Mesothelial cell of epicardium (in vitro differentiated cells): ENCODE results near the gene FOXL3. TPM values are rescaled to one million over a fixed set of nuclear protein-coding genes. Genes with fewer than 3 reads are reported as not detected.

ENCODE experiments used
- DNase-seq, 2 experiments: peaks; one replicate each; pipeline ENCODE4 v3.0.0; 2021; ENCODE audit warnings: low spot score in 2 of 2; ENCODE audit not compliant: unreplicated experiment in 2 of 2
- H3K27ac Mint-ChIP-seq: 2 replicates; pipeline ENCODE4 v1.8.0; 2021; ENCODE audit warnings: mixed read lengths
- H3K27me3 Mint-ChIP-seq: 2 replicates; pipeline ENCODE4 v1.8.0; 2021; ENCODE audit warnings: low read depth, mixed read lengths
- H3K36me3 Mint-ChIP-seq: 2 replicates; pipeline ENCODE4 v1.8.0; 2021; ENCODE audit warnings: mixed read lengths
- H3K4me1 Mint-ChIP-seq: 2 replicates; pipeline ENCODE4 v1.8.0; 2021; ENCODE audit warnings: mixed read lengths
- H3K4me3 Mint-ChIP-seq: 2 replicates; pipeline ENCODE4 v1.8.0; 2021; ENCODE audit warnings: mild to moderate bottlenecking, moderate library complexity, mixed read lengths
- H3K9me3 Mint-ChIP-seq: 2 replicates; pipeline ENCODE4 v1.8.0; 2021; ENCODE audit warnings: mixed read lengths
- total RNA-seq: library from RNA; stranded (reverse); gene quantifications from 3 replicates; pipeline ENCODE4 v1.2.1, GENCODE V29; 2021
- TF ChIP-seq, protein P1 (sequence below): fragments of 200-600 bp; sonication (generic); IDR thresholded peaks from one replicate; pipeline ENCODE4 v1.5.0; 2021; ENCODE audit warnings: antibody characterized with exemption; ENCODE audit not compliant: unreplicated experiment

Gene FOXL3
- total RNA-seq, 1 donor from 2014 or later: not detected

- peaks cover 41% of the 10 kb centered on the region for H3K27me3 Mint-ChIP-seq
- no peaks in the 10 kb centered on the region for H3K36me3 Mint-ChIP-seq
- H3K9me3 Mint-ChIP-seq: no peaks in the 10 kb centered on the region
- H3K4me3 Mint-ChIP-seq: no peak overlapping the region
- H3K4me1 Mint-ChIP-seq: peaks cover 22% of the 10 kb centered on the region
- no peak for DNase-seq
- no peak overlapping the region for H3K27ac Mint-ChIP-seq
- TF ChIP-seq, protein P1, sequence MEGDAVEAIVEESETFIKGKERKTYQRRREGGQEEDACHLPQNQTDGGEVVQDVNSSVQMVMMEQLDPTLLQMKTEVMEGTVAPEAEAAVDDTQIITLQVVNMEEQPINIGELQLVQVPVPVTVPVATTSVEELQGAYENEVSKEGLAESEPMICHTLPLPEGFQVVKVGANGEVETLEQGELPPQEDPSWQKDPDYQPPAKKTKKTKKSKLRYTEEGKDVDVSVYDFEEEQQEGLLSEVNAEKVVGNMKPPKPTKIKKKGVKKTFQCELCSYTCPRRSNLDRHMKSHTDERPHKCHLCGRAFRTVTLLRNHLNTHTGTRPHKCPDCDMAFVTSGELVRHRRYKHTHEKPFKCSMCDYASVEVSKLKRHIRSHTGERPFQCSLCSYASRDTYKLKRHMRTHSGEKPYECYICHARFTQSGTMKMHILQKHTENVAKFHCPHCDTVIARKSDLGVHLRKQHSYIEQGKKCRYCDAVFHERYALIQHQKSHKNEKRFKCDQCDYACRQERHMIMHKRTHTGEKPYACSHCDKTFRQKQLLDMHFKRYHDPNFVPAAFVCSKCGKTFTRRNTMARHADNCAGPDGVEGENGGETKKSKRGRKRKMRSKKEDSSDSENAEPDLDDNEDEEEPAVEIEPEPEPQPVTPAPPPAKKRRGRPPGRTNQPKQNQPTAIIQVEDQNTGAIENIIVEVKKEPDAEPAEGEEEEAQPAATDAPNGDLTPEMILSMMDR: no peak
Observed at GRCh38 chr7:323410-323809, 33.4 kb downstream of the FOXL3 start.

GRCh38 chr7:324011-324410 lies 34.0 kb downstream of the FOXL3 start:
- H3K27ac Mint-ChIP-seq: no peak overlapping the region
- peaks cover 38% of the 10 kb centered on the region for H3K27me3 Mint-ChIP-seq
- DNase-seq: no peak
- no peaks in the 10 kb centered on the region for H3K36me3 Mint-ChIP-seq
- TF ChIP-seq, protein P1: no peak
- no peak overlapping the region for H3K4me3 Mint-ChIP-seq
- H3K9me3 Mint-ChIP-seq: no peaks in the 10 kb centered on the region
- H3K4me1 Mint-ChIP-seq: peaks cover 22% of the 10 kb centered on the region

DNA sequence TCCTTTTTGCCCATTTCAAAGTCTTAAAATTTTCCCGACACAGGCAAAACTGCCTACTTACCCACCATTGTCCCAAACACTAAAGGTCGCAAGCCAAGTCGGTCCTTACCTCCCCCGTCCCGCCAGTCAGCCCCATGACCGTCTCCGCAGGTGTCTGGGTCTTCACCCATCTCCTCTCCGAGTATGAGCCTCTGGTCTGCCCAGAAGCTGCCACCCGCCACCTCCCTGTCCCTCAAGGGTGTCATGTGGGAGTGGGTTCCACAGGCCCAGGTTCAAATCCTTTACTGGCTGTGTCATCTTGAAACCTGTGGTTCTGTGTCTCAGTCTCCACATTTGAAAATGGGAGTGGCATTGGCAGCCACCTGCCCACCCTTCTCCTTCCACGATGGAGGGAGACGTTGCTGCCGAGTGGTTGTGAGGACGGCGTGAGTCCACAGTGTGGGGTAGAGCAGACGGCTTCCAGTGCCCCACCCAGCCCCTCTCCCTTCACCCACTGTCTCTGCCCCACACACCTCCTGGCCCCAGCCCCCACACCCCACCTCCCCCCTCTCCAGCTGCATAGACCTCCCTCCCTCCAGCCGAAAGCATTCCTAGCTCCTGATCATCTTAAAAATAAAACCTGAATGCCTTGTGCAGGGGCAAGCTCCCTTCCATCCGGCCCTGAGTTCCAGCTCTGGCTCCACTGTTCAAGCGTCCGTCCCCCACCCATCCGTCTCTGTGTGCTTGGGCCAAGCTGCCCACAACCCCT lies 35.3 kb downstream of the FOXL3 start:
- Mint-ChIP-seq H3K4me3 (no peak overlapping the region), H3K4me1 (peaks cover 25% of the 10 kb centered on the region), H3K36me3 (no peaks in the 10 kb centered on the region), H3K9me3 (no peaks in the 10 kb centered on the region), H3K27me3 (peaks cover 28% of the 10 kb centered on the region), H3K27ac (no peak overlapping the region)
- TF ChIP-seq, protein P1: no peak
- DNase-seq: no peak

DNA sequence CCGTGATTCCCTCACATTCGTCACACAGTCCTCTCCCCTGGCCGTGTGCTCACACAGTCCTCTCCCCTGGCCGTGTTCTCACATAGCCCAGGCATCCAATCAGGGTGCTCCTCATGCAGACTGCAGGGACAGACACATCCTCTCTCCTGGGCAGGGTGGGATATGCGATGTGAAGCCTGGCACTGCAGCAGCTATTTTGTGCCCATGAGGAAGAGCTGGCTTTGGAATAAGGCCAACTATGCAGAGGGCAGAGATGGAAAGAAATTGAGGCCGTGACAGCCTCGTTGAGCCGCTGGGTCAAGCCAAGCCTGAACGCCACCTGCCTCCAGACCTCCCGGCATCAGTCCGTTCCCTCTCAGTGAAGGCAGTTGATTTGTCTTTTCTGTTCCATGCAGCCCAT lies 35.8 kb downstream of the FOXL3 start:
- TF ChIP-seq, protein P1: no peak
- H3K27me3 Mint-ChIP-seq: peaks cover 26% of the 10 kb centered on the region
- DNase-seq: no peak
- no peak overlapping the region for H3K4me3 Mint-ChIP-seq
- no peaks in the 10 kb centered on the region for H3K36me3 Mint-ChIP-seq
- H3K9me3 Mint-ChIP-seq: no peaks in the 10 kb centered on the region
- H3K4me1 Mint-ChIP-seq: peaks cover 29% of the 10 kb centered on the region
- no peak overlapping the region for H3K27ac Mint-ChIP-seq

GRCh38 chr7:326273-326672 lies 36.3 kb downstream of the FOXL3 start:
- Mint-ChIP-seq H3K27ac (no peak overlapping the region), H3K36me3 (no peaks in the 10 kb centered on the region), H3K27me3 (peaks cover 23% of the 10 kb centered on the region), H3K9me3 (no peaks in the 10 kb centered on the region), H3K4me1 (peaks cover 33% of the 10 kb centered on the region), H3K4me3 (no peak overlapping the region)
- TF ChIP-seq, protein P1: no peak
- no peak for DNase-seq

DNA sequence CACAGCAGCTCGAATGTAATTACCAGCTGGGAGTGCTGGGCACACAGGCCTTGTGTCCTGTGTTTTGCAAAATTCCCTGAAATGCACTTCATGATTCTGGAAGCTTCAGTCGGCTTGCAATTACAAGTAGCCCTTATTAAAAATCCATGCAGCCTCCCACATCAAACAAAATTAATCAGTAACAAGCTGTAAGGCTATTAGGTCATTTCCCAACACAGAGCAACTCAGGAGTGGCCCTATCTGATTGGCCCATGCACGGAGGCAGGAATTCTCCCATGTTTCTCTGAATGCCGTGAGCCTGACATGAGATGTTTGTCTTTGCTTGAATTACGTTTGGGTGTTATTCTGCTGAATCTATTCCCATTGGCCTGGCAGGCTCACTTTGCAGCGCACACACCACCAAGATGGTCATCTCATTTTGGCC lies 36.9 kb downstream of the FOXL3 start:
- DNase-seq: no peak
- TF ChIP-seq, protein P1: no peak
- Mint-ChIP-seq H3K4me3 (no peak overlapping the region), H3K27me3 (peaks cover 18% of the 10 kb centered on the region), H3K9me3 (no peaks in the 10 kb centered on the region), H3K4me1 (peaks cover 33% of the 10 kb centered on the region), H3K36me3 (no peaks in the 10 kb centered on the region), H3K27ac (no peak overlapping the region)
